GM23338 (cell line): ENCODE results near the gene CHCHD5. TPM values are rescaled to one million over a fixed set of nuclear protein-coding genes. Genes with fewer than 3 reads are reported as not detected.

Experiments
- EZH2phosphoT487 ChIP-seq: fragments of 200-600 bp; sonication (generic); IDR thresholded peaks from one replicate; pipeline ENCODE4 v1.8.1; 2018; ENCODE audit warnings: antibody characterized with exemption; ENCODE audit not compliant: unreplicated experiment
- NANOG ChIP-seq: IDR thresholded peaks from 2 replicates; pipeline ENCODE4 v1.6.1; 2016; ENCODE audit warnings: antibody characterized with exemption, borderline replicate concordance
- POLR2AphosphoS5 ChIP-seq: IDR thresholded peaks from 2 replicates; pipeline ENCODE4 v1.6.1; 2016; ENCODE audit warnings: antibody characterized with exemption, low read depth
- STAT1 ChIP-seq: IDR thresholded peaks from one replicate; pipeline ENCODE4 v1.6.1; 2016; ENCODE audit warnings: antibody characterized with exemption; ENCODE audit not compliant: unreplicated experiment
- ZNF114 ChIP-seq: fragments of 250-450 bp; sonication (Bioruptor Pico); IDR thresholded peaks from 2 replicates; pipeline ENCODE4 v1.5.0; 2020; ENCODE audit warnings: mild to moderate bottlenecking, moderate library complexity
- ZNF331 ChIP-seq: fragments of 250-450 bp; sonication (Bioruptor Pico); IDR thresholded peaks from 2 replicates; pipeline ENCODE4 v1.5.0; 2020; ENCODE audit warnings: low read depth, mild to moderate bottlenecking, moderate library complexity
- ZNF462 ChIP-seq: fragments of 250-450 bp; sonication (Bioruptor Pico); IDR thresholded peaks from 2 replicates; pipeline ENCODE4 v1.5.0; 2020; ENCODE audit warnings: mild to moderate bottlenecking, moderate library complexity
- polyA plus RNA-seq: library from polyadenylated mRNA; unstranded; fragments of >200 nt; fragmentation: Nextera tagmentation; extraction: Ambion mirVana; gene quantifications from 2 replicates; pipeline ENCODE4 v1.2.1, GENCODE V29; 2016
- total RNA-seq: library from RNA; depleted of rRNA; stranded (reverse); fragments of >200 nt; shearing (Covaris generic); gene quantifications from 2 replicates; pipeline ENCODE4 v1.2.3, GENCODE V29; 2014
- TF ChIP-seq, protein P1 (sequence below): IDR thresholded peaks from one replicate; pipeline ENCODE4 v1.6.1; 2018; ENCODE audit warnings: antibody characterized with exemption; ENCODE audit not compliant: unreplicated experiment
- TF ChIP-seq, protein P2 (sequence below), 2 experiments: fragments of 200-600 bp in 1 of 2; sonication (generic) in 1 of 2; conservative IDR thresholded peaks; 2 replicates each; pipeline versions ENCODE4 v1.5.1 to v1.6.1; 2016 to 2017; ENCODE audit warnings: antibody characterized with exemption in 2 of 2, low read depth in 2 of 2, mild to moderate bottlenecking in 2 of 2, moderate library complexity in 1 of 2

The CHCHD5 gene
- total and polyA plus RNA-seq, 2 experiments from 2014 or later = 15.5 to 69.9 TPM

- no peak for TF ChIP-seq ZNF462
- no peak for TF ChIP-seq EZH2phosphoT487
- no peak for TF ChIP-seq STAT1
- TF ChIP-seq ZNF331 (CRISPR knock-in tag) = no peak
- TF ChIP-seq ZNF114 = no peak
- TF ChIP-seq, protein P1, sequence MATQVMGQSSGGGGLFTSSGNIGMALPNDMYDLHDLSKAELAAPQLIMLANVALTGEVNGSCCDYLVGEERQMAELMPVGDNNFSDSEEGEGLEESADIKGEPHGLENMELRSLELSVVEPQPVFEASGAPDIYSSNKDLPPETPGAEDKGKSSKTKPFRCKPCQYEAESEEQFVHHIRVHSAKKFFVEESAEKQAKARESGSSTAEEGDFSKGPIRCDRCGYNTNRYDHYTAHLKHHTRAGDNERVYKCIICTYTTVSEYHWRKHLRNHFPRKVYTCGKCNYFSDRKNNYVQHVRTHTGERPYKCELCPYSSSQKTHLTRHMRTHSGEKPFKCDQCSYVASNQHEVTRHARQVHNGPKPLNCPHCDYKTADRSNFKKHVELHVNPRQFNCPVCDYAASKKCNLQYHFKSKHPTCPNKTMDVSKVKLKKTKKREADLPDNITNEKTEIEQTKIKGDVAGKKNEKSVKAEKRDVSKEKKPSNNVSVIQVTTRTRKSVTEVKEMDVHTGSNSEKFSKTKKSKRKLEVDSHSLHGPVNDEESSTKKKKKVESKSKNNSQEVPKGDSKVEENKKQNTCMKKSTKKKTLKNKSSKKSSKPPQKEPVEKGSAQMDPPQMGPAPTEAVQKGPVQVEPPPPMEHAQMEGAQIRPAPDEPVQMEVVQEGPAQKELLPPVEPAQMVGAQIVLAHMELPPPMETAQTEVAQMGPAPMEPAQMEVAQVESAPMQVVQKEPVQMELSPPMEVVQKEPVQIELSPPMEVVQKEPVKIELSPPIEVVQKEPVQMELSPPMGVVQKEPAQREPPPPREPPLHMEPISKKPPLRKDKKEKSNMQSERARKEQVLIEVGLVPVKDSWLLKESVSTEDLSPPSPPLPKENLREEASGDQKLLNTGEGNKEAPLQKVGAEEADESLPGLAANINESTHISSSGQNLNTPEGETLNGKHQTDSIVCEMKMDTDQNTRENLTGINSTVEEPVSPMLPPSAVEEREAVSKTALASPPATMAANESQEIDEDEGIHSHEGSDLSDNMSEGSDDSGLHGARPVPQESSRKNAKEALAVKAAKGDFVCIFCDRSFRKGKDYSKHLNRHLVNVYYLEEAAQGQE = no peak
- no peak for TF ChIP-seq NANOG
- TF ChIP-seq, protein P2, sequence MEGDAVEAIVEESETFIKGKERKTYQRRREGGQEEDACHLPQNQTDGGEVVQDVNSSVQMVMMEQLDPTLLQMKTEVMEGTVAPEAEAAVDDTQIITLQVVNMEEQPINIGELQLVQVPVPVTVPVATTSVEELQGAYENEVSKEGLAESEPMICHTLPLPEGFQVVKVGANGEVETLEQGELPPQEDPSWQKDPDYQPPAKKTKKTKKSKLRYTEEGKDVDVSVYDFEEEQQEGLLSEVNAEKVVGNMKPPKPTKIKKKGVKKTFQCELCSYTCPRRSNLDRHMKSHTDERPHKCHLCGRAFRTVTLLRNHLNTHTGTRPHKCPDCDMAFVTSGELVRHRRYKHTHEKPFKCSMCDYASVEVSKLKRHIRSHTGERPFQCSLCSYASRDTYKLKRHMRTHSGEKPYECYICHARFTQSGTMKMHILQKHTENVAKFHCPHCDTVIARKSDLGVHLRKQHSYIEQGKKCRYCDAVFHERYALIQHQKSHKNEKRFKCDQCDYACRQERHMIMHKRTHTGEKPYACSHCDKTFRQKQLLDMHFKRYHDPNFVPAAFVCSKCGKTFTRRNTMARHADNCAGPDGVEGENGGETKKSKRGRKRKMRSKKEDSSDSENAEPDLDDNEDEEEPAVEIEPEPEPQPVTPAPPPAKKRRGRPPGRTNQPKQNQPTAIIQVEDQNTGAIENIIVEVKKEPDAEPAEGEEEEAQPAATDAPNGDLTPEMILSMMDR (conservative IDR thresholded peaks at IDR 0.05; ENCODE audit: low read depth in 2 of 2) = no peak
- no peak for TF ChIP-seq POLR2AphosphoS5
Observed at GRCh38 chr2:112618383-112618782, 34.0 kb downstream of the CHCHD5 start (continued).
